Measurements from ENCODE around the gene ESRRA. TPM values are rescaled to one million over a fixed set of nuclear protein-coding genes. Genes with fewer than 3 reads are reported as not detected.

Gene ESRRA
- total and polyA plus RNA-seq, 2 of the 4 experiments (the other 2 are of a cell fraction) = 10.2 to 15.0 TPM

DNA sequence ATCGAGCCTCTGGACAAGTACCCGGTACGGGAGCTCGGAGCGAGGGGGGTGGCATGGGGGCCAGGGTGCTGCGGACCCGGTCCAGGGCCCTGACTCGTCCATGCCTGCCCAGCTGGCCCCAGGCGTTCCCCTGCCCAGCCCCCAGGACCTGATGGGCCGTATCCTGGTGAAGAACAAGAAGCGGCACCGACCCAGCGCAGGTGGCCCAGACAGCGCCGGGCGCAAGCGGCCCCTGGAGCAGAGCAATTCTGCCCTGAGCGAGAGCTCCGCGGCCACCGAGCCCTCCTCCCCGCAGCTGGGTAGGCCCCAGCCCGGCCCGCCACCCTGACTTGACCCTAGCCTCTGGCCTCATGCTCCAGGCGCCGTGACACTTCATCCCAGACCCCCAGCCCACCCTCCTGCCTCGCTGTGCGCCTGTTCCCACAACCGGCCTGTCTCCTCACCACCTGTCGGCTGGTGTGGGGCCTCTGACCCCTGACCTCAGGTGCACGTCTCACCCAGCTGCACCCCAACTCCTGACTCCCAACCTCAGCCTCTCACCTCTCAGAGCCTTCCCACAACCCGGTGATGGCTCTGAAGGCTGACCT is 46.3 kb upstream of the ESRRA start:
- no peak overlapping the region for H3K4ac ChIP-seq (ENCODE audit: low read depth, low read length)
- no peak overlapping the region for H3K23ac ChIP-seq (ENCODE audit: low read depth, low read length)
- H2BK20ac ChIP-seq (ENCODE audit: low read depth, low read length) = no peak overlapping the region
- H3K56ac ChIP-seq (ENCODE audit: extremely low read depth, insufficient read depth, low read length) = no peak overlapping the region
- no peak overlapping the region for H3K4me3 ChIP-seq (ENCODE audit: insufficient read depth, low read depth, low read length)
- ATAC-seq (ENCODE audit: low read depth) (no peak), DNase-seq (no peak)
- H3K79me1 ChIP-seq (ENCODE audit: low read depth in 1 of 2, low read length in 2 of 2) = peaks cover 7 to 55% of the 10 kb centered on the region in 2 experiments; a peak in 3 of 4 replicates
- no peak overlapping the region for H4K5ac ChIP-seq (ENCODE audit: low read depth, low read length)
- intact Hi-C loops (cut with micrococcal nuclease) (no loop called here), dilution Hi-C loops (cut with HindIII; ENCODE audit: low sequenced_read_pairs, unreplicated experiment) (no loop called here), in situ Hi-C loops (cut with MboI; ENCODE audit: low sequenced_read_pairs) (no loop called here)
- no peaks in the 10 kb centered on the region for H4K20me1 ChIP-seq (ENCODE audit: insufficient read depth, low read length)
- H4K8ac ChIP-seq (ENCODE audit: low read depth in 2 of 2, low read length in 2 of 2) = no peak overlapping the region
- no peak overlapping the region for H2AK9ac ChIP-seq (replicated peaks; ENCODE audit: low read depth, low read length, poor library complexity)
- no peak overlapping the region for H3K4me2 ChIP-seq (ENCODE audit: low read depth, low read length)
- no peak overlapping the region for H3K14ac ChIP-seq (replicated peaks; ENCODE audit: low read depth, low read length)
- ChIA-PET CTCF (no interaction called here), POLR2A (ENCODE audit: unreplicated experiment) (no interaction called here)
- no peak overlapping the region for H2BK120ac ChIP-seq (ENCODE audit: low read depth, low read length)
- H2BK15ac ChIP-seq (ENCODE audit: low read depth, low read length) = no peak overlapping the region
- no peak overlapping the region for H4K91ac ChIP-seq (ENCODE audit: insufficient read depth, low read depth, low read length)
- no peak overlapping the region for H2AK5ac ChIP-seq (ENCODE audit: low read depth, low read length)
- WGBS, 2 experiments (ENCODE audit: extremely low coverage in 2 of 2, insufficient read length in 1 of 2) = 94% methylated on average over 24 of the region's 32 CpGs; no CpG with 5 or more reads in 1 of the 2 experiments
- no peaks in the 10 kb centered on the region for H3K27me3 ChIP-seq (ENCODE audit: control insufficient read depth, insufficient read depth, low read length)
- H3K18ac ChIP-seq (ENCODE audit: low read depth, low read length) = no peak overlapping the region
- peaks cover 67% of the 10 kb centered on the region for H3K36me3 ChIP-seq (ENCODE audit: control insufficient read depth, insufficient read depth, low read length)
- TF ChIP-seq MAZ (IDR thresholded peaks at IDR 0.05; ENCODE audit: borderline replicate concordance, low read depth, low read length) (no peak), USF2 (IDR thresholded peaks at IDR 0.05; ENCODE audit: low read depth, low read length) (no peak), SMC3 (IDR thresholded peaks at IDR 0.05; ENCODE audit: low read depth, low read length) (no peak), BHLHE40 (IDR thresholded peaks at IDR 0.05; ENCODE audit: low read depth, low read length) (no peak), CHD1 (IDR thresholded peaks at IDR 0.05; ENCODE audit: low read depth, low read length) (no peak), RFX5 (IDR thresholded peaks at IDR 0.05; ENCODE audit: low read depth, low read length) (no peak), NFE2L2 (IDR thresholded peaks at IDR 0.05; ENCODE audit: low read depth, low read length) (no peak), RAD21 (IDR thresholded peaks at IDR 0.05; ENCODE audit: low read length) (no peak), CEBPB (IDR thresholded peaks at IDR 0.05; ENCODE audit: low read depth, low read length) (no peak), MXI1 (IDR thresholded peaks at IDR 0.05; ENCODE audit: borderline replicate concordance, low read depth, low read length) (no peak), RCOR1 (IDR thresholded peaks at IDR 0.05; ENCODE audit: insufficient replicate concordance, low read length) (no peak), FOS (IDR thresholded peaks at IDR 0.05; ENCODE audit: low read depth, low read length) (no peak), MAFK (IDR thresholded peaks at IDR 0.05; ENCODE audit: low read depth, low read length) (no peak)
- TF ChIP-seq, protein P1, sequence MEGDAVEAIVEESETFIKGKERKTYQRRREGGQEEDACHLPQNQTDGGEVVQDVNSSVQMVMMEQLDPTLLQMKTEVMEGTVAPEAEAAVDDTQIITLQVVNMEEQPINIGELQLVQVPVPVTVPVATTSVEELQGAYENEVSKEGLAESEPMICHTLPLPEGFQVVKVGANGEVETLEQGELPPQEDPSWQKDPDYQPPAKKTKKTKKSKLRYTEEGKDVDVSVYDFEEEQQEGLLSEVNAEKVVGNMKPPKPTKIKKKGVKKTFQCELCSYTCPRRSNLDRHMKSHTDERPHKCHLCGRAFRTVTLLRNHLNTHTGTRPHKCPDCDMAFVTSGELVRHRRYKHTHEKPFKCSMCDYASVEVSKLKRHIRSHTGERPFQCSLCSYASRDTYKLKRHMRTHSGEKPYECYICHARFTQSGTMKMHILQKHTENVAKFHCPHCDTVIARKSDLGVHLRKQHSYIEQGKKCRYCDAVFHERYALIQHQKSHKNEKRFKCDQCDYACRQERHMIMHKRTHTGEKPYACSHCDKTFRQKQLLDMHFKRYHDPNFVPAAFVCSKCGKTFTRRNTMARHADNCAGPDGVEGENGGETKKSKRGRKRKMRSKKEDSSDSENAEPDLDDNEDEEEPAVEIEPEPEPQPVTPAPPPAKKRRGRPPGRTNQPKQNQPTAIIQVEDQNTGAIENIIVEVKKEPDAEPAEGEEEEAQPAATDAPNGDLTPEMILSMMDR (conservative IDR thresholded peaks at IDR 0.05; ENCODE audit: low read depth, low read length) = no peak
- H3K9me1 ChIP-seq (ENCODE audit: insufficient read depth, low read length) = 0 out of 2 replicates have a peak, but pooled peaks cover 5% of the 10 kb centered on the region
- BruUV-seq (replicated peaks) = no TSS peak
- H3K9me3 ChIP-seq (ENCODE audit: control insufficient read depth, insufficient read depth, low read length) = no peaks in the 10 kb centered on the region
- no peak overlapping the region for H3K27ac ChIP-seq (ENCODE audit: insufficient read depth, low read length)
- no peak overlapping the region for H3K9ac ChIP-seq (ENCODE audit: low read depth, low read length)
- H2AFZ ChIP-seq (replicated peaks; ENCODE audit: low read length, poor library complexity) = no peak overlapping the region
- peaks cover 9% of the 10 kb centered on the region for H3K4me1 ChIP-seq (ENCODE audit: control insufficient read depth, insufficient read depth, low read length)
- no peak overlapping the region for H2BK5ac ChIP-seq (ENCODE audit: low read depth, low read length, poor library complexity, severe bottlenecking)

Measured in IMR-90 (cell line).